IPS-15b (cell line): ENCODE data around the gene ZNF324.
"Not testable (repeated sequence)": the region's sequence is repeated elsewhere in the genome, so short reads cannot be mapped to it uniquely, and the experiment has no call there.

Experiments used
- H3K27me3 ChIP-seq: one replicate; pipeline ENCODE4 v1.6.1; 2013; ENCODE audit warnings: low read length; ENCODE audit not compliant: control insufficient read depth, insufficient read depth
- H3K36me3 ChIP-seq: one replicate; pipeline ENCODE4 v1.6.1; 2013; ENCODE audit warnings: low read length; ENCODE audit not compliant: control insufficient read depth, insufficient read depth
- H3K4me1 ChIP-seq: one replicate; pipeline ENCODE4 v1.6.1; 2013; ENCODE audit warnings: mild to moderate bottlenecking, low read length; ENCODE audit not compliant: control insufficient read depth, insufficient read depth
- H3K4me3 ChIP-seq: one replicate; pipeline ENCODE4 v1.5.1; 2013; ENCODE audit warnings: low read depth, low read length
- H3K9ac ChIP-seq: one replicate; pipeline ENCODE4 v1.6.1; 2013; ENCODE audit warnings: low read depth, mild to moderate bottlenecking, low read length
- H3K9me3 ChIP-seq: one replicate; pipeline ENCODE4 v1.6.1; 2013; ENCODE audit warnings: mild to moderate bottlenecking, low read length; ENCODE audit not compliant: control insufficient read depth, insufficient read depth

ZNF324 gene

DNA sequence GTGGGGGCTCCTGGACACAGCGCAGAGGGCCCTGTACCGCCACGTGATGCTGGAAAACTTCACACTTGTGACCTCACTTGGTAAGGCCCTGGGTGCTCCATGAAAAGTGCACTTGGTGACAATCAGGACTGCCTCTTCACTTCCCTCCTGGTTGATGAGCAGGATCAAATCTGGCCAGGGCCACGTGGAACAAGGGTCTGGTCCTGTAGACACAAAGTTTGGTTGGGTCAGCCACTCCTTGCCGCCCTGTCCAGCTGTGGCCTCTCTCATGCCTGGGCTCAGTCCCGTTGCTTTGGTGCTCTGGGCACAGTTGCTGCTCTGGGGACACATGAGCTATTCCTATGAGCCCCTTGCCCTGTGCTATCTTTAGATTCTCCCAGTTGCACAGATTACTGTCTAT is 13.1 kb upstream of the ZNF324 start:
- peaks cover 8% of the 10 kb centered on the region for H3K9me3 ChIP-seq
- peaks cover 5% of the 10 kb centered on the region for H3K36me3 ChIP-seq
- no peak overlapping the region for H3K9ac ChIP-seq
- H3K27me3 ChIP-seq: peaks cover 13% of the 10 kb centered on the region
- no peak overlapping the region for H3K4me3 ChIP-seq
- no peaks in the 10 kb centered on the region for H3K4me1 ChIP-seq

DNA sequence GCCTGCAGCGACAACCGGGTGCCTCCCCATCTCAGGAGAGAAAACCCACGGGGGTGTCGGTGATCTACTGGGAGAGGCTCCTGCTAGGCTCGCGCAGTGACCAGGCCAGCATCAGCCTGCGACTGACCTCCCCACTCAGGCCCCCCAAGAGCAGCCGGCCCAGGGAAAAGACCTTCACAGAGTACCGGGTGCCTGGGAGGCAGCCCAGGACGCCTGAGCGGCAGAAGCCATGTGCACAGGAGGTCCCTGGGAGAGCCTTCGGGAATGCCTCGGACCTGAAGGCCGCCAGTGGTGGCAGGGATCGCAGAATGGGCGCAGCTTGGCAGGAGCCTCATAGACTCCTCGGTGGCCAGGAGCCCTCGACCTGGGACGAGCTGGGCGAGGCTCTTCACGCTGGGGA is 11.6 kb upstream of the ZNF324 start:
- Histone ChIP-seq H3K27me3 (peaks cover 9% of the 10 kb centered on the region), H3K4me1 (no peaks in the 10 kb centered on the region), H3K9ac (no peak overlapping the region), H3K9me3 (no peaks in the 10 kb centered on the region), H3K36me3 (peaks cover 5% of the 10 kb centered on the region), H3K4me3 (no peak overlapping the region)

DNA sequence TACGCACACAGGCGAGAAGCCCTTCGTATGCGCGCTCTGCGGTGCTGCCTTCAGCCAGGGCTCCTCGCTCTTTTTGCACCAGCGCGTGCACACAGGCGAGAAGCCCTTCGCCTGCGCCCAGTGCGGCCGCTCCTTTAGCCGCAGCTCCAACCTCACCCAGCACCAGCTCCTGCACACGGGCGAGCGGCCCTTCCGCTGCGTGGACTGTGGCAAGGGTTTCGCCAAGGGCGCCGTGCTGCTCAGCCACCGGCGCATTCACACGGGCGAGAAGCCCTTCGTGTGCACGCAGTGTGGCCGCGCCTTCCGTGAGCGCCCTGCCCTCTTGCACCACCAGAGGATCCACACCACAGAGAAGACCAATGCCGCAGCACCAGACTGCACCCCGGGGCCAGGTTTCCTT is 10.8 kb upstream of the ZNF324 start:
- Histone ChIP-seq H3K4me1 (no peaks in the 10 kb centered on the region), H3K27me3 (peaks cover 2% of the 10 kb centered on the region), H3K9me3 (no peaks in the 10 kb centered on the region), H3K9ac (no peak overlapping the region), H3K4me3 (no peak overlapping the region), H3K36me3 (peaks cover 5% of the 10 kb centered on the region)

DNA sequence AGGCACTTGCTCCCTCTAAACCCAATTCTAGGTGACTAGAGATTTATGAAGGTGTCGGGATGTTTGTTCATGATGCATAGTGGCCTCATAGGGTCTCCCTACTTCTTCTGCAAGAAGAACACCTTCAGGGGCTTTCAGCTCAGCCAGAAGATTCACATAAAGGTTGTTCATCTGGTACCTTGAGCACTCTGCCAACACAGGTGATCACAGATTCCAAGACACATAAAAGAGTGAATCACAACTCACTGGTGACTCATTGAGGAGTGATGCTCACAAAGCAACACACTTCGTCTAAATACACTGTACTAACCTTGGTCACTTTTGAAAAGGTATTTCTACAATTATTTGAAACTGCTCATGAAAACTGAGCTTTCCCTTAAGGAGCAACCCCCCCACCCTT is 6.8 kb upstream of the ZNF324 start:
- H3K9ac ChIP-seq: no peak overlapping the region

DNA sequence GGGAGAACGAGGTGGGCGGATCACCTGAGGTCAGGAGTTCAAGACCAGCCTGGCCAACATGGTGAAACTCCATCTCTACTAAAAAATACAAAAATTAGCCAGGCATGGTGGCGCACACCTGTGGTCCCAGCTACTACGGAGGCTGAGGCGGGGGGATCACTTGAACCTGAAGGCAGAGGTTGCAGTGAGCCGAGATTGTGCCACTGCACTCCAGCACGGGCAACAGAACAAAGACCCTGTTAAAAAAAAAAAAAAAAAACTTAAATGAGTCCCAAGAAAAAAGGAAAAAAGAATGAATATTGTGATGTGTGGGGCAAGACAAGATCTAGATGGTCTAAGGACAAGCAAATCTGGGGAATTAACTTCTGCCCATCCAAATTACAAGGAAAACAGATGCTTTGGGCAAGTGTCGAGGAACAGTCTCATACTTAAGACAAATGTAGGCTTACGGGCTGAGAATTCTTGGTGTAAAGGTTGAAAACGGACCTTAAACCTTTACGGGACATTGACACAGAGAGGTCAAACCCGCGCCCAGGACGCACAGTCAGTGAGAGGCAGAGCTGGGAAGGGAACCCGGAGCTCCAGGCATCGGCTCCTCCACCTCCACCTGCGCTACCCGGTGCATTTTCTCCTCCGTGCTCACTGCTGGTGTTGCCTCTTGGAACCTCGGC is 656 bp upstream of the ZNF324 start:
- H3K4me1 ChIP-seq: peaks cover 3% of the 10 kb centered on the region
- H3K27me3 ChIP-seq: peaks cover 5% of the 10 kb centered on the region
- H3K9me3 ChIP-seq: no peaks in the 10 kb centered on the region
- peaks cover 5% of the 10 kb centered on the region for H3K36me3 ChIP-seq
- peak overlapping the region; percentile 49 for H3K4me3 ChIP-seq
- no peak overlapping the region for H3K9ac ChIP-seq

More for the DNA sequence above, 6.8 kb upstream of the ZNF324 start:
- no peaks in the 10 kb centered on the region for H3K27me3 ChIP-seq
- no peaks in the 10 kb centered on the region for H3K4me1 ChIP-seq
- H3K36me3 ChIP-seq: peaks cover 5% of the 10 kb centered on the region
- H3K9me3 ChIP-seq: no peaks in the 10 kb centered on the region
- no peak overlapping the region for H3K4me3 ChIP-seq

DNA sequence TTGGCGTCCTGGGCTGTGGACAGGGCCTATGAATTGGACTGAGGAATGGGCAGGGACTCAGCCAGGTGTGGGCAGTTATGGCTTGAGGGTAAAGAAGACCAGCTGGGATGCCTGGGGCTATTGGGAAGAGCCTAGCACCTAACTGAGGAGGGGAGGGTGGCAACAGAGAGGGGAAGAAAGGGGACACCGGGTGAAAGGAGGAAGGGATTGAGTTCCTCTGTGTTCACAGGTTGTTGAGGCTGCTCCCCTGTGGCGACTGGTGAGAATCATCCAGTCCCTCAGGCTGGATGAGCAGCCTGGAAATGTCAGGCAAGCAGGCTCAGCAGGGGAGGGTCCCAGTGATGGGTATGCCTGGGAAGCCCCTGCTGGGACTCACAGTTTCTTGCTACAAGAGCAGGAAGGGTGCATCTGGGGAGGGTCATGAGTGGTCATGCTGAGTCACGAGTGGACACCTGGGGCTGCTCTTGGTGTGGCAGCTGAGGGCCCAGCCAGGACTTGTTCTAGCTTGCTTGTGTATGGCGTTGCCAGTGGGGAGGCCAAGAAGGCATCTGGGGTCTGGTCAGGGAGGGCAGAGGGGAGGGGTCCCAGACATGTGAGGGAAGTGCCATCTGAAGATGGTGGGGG is 1.4 kb downstream of the ZNF324 start:
- no peaks in the 10 kb centered on the region for H3K9me3 ChIP-seq
- peak overlapping the region; percentile 13 for H3K4me3 ChIP-seq
- H3K36me3 ChIP-seq: peaks cover 12% of the 10 kb centered on the region
- peaks cover 3% of the 10 kb centered on the region for H3K4me1 ChIP-seq
- H3K27me3 ChIP-seq: peaks cover 5% of the 10 kb centered on the region
- no peak overlapping the region for H3K9ac ChIP-seq

DNA sequence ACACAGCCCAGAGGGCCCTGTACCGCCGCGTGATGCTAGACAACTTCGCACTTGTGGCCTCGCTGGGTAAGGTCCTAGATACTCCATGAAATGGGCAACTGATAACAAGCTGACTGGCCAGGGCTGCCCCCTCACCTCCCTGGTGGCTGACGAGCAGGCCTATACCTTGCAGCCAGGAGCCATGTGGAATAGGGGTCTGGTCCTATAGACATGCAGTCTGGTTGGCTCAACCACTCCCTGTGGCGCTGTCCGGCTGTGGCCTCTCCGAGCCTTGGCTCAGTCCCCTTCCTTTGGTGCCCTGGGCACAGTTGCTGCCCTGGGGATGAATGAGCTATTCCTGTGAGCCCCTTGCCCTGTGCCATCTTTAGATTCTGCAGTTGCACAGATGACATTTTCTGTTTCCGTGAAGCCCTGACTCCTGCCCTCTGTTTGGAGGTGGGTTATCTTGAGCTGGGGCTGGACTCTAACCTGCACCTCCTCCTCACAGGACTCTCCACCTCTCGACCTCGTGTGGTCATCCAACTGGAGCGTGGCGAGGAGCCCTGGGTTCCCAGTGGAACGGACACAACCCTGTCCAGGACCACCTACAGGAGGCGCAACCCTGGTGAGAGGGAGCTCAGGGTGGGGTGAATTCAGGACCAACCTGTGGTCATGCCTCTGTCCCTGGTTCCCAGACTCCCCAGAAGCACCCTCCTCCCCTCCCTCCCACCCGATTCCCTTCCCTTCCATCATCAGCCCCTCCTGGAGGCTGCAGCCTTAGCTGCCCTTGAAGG is 2.5 kb downstream of the ZNF324 start:
- no peaks in the 10 kb centered on the region for H3K9me3 ChIP-seq
- H3K36me3 ChIP-seq: peaks cover 12% of the 10 kb centered on the region
- no peak overlapping the region for H3K4me3 ChIP-seq
- H3K9ac ChIP-seq: no peak overlapping the region
- peaks cover 5% of the 10 kb centered on the region for H3K27me3 ChIP-seq
- peaks cover 3% of the 10 kb centered on the region for H3K4me1 ChIP-seq

DNA sequence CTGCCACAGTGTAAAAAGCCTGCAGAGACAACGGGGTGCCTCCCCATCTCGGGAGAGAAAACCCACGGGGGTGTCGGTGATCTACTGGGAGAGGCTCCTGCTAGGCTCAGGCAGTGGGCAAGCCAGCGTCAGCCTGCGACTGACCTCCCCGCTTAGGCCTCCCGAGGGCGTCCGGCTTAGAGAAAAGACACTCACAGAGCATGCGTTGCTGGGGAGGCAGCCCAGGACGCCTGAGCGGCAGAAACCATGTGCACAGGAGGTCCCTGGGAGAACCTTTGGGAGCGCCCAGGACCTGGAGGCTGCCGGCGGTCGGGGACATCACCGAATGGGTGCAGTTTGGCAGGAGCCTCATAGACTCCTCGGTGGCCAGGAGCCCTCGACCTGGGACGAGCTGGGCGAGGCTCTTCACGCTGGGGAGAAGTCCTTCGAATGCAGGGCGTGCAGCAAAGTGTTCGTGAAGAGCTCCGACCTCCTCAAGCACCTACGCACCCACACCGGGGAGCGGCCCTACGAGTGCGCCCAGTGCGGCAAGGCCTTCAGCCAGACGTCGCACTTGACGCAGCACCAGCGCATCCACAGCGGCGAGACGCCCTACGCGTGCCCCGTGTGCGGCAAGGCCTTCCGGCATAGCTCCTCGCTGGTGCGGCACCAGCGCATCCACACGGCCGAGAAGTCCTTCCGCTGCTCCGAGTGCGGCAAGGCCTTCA is 4.1 kb downstream of the ZNF324 start:
- peaks cover 12% of the 10 kb centered on the region for H3K36me3 ChIP-seq
- H3K4me1 ChIP-seq, H3K9me3 ChIP-seq, H3K27me3 ChIP-seq, H3K9ac ChIP-seq, H3K4me3 ChIP-seq: not testable (repeated sequence)

DNA sequence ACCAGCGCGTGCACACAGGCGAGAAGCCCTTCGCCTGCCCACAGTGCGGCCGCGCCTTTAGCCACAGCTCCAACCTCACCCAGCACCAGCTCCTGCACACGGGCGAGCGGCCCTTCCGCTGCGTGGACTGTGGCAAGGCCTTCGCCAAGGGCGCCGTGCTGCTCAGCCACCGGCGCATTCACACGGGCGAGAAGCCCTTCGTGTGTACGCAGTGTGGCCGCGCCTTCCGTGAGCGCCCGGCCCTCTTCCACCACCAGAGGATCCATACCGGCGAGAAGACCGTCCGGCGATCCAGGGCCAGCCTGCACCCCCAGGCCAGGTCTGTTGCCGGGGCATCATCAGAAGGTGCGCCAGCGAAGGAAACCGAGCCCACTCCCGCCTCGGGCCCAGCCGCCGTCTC is 4.9 kb downstream of the ZNF324 start:
- peaks cover 3% of the 10 kb centered on the region for H3K4me1 ChIP-seq

DNA sequence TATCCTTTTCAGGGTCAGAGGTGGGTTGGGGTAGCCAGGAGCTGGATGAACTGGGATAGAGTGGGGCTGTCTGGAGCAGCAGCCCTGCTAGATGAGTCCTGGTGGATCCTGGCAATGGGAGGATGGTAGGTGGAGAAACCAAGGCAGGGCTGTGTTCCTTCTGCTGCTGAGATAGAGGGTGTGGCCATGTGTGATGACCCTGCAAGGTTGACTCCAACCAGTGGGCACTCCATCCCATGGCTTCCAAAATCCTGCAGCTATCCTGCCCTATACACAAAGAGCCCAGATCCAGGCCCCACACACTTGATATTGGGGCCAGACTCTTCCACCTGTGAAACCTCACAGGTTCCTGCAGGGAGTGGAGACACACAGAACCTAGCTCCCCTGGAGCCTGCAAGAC is 6.9 kb downstream of the ZNF324 start:
- Histone ChIP-seq H3K9me3 (no peaks in the 10 kb centered on the region), H3K4me1 (peaks cover 2% of the 10 kb centered on the region), H3K9ac (no peak overlapping the region), H3K36me3 (peaks cover 12% of the 10 kb centered on the region), H3K27me3 (no peaks in the 10 kb centered on the region), H3K4me3 (no peak overlapping the region)

More for the DNA sequence above, 4.9 kb downstream of the ZNF324 start:
- Histone ChIP-seq H3K9ac (no peak overlapping the region), H3K9me3 (no peaks in the 10 kb centered on the region), H3K4me3 (no peak overlapping the region), H3K36me3 (peaks cover 12% of the 10 kb centered on the region), H3K27me3 (no peaks in the 10 kb centered on the region)

DNA sequence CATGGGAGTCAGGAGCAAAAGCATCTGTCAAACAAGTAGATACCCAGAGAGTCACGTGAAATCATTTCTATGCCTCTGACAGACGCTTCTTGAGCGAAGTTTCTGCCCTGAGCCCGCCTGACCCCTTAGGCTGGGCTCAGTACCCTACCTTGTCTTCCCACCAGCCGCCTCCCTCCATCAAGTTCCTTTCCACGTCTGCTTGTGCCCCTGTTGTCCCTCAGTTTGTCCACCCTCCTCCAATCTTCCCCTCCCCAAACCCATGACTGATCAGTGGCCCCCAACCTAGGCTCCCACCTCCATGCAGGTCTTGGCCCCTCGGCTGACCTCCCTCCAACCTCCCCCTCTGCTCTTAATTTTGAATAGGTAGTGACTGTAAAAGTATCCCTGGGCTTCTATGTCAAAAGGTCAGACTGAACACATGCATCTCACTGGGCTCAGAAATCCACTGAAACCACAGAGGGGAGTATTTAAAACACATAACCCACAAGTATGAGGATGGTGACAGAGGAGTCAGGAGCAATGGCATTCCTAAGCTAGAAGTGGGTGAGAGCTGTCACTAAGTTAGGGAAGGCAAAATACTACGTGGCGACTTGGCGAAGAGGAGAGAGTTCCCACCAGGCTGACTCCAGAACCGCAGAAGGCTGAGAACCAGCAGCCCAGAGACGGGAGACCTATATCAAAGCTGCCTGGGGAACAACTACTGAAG is 7.6 kb downstream of the ZNF324 start:
- H3K4me3 ChIP-seq: no peak overlapping the region

More for the DNA sequence above, 7.6 kb downstream of the ZNF324 start:
- no peak overlapping the region for H3K9ac ChIP-seq
- H3K36me3 ChIP-seq: peaks cover 12% of the 10 kb centered on the region
- peaks cover 2% of the 10 kb centered on the region for H3K4me1 ChIP-seq
- no peaks in the 10 kb centered on the region for H3K9me3 ChIP-seq
- H3K27me3 ChIP-seq: no peaks in the 10 kb centered on the region
